GM21619 (cell line): Measurements from ENCODE around the gene ZNF532.
"Not testable (repeated sequence)": the region's sequence is repeated elsewhere in the genome, so short reads cannot be mapped to it uniquely, and the experiment has no call there.

Experiments
- ATAC-seq: cut with Tn5 transposase; IDR thresholded peaks from one replicate; pipeline ENCODE4 v1.9.1; 2021; ENCODE audit not compliant: unreplicated experiment

The ZNF532 gene

DNA sequence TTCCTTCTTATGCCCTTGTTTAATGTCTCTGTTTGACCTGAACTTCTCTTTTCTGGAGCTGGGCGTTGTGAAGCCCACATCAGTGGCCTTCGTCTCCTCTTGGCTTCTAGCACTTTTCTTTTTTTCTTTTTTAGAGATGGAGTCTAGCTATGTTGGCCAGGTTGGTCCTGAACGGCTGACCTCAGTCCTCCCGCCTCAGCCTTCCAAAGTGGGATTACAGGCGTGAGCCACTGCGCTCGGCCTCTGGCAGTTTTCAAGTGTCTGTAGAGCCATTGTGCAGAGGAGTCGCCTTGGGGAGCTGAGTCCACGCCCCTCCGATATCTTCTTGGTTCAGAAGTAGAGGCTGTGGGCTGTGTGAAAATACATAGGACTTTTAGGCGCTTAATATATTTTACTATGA lies 36.5 kb downstream of the ZNF532 start:
- no peak for ATAC-seq

DNA sequence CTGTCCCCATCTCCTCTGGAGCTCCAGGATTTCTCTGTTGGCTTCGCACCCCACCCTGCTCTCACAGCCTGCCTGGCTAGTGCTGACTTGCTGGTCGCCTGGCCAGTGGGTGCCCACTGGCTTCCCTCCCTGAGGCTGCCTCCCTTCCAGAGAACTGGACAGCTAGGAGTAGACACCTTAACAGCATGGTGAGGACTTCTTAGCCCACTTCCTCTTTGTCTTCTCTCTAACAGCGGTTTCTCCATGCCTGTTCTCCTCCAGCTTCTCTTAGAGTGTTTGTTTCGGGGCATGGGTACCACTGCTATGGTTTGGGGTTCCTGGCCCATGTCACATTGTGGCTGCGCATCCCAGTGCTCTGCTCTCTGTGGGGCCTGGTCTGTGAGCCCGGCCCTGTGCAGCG lies 37.1 kb downstream of the ZNF532 start:
- ATAC-seq: no peak

DNA sequence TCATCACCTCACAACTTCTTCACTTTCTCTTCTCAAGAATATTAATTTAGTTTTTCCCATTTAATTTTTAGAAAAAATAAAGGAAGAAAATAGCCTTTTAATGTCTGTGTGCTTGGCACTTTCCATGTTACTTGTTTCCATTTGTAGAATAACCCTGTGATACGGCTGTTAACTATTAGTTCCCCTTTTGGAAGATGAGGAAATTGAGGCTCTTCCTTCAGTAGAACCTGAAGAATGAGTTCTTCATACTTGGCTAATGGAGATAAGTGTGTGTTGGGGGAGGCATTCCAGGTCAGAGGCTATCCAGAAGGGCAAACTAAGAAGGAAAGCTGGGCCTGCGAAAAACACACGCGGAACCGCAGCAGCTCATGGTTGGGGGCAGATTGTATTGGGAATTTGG lies 38.3 kb downstream of the ZNF532 start:
- ATAC-seq: no peak

DNA sequence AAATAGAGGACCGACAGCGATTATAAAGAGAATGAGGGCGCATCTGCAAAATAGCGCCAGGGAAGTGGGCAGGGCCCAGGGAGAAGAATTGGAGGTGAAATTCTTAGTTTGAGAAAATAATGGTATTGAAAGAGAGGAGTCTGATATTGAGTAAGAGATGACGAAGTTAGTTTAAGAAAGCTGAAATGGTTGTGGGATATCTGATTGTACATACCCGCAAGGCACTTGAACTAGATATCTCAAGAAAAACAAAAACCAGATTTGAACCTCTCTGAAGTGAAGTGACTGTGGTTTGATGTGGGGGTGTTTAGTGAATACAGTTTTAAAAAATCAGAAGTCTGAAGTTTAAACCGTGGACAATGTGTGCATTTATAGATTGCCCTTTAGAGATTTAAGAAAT lies 38.9 kb downstream of the ZNF532 start:
- no peak for ATAC-seq

DNA sequence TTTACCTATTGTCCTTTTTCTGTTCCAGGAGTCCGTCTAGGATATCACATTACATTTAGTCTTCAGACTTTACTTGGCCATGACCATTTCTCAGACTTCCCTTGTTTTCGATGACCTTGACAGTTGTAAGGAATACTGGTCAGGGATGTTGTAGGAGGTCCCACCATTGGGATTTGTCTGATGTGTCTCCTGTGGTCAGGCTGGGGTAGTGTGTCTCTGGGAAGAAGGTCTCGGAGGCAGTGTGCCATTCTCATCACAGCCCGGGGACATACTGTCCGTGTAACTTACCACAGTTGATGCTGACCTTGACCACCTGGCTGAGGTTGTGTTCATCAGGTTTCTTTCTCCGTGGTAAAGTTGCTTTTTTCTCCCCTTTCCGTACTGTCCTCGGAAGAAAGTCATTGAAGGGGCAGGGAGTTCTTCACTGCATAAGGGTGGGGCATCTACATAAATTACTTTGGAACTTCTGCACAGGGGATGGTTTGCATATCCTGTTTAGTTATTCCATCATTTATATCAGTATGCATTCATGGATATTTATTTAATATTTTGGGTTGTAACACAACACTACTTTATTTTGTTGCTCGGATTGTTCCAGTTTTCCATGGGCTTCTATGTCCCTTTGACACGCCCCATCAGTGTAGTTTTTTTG lies 41.2 kb downstream of the ZNF532 start:
- ATAC-seq: no peak

DNA sequence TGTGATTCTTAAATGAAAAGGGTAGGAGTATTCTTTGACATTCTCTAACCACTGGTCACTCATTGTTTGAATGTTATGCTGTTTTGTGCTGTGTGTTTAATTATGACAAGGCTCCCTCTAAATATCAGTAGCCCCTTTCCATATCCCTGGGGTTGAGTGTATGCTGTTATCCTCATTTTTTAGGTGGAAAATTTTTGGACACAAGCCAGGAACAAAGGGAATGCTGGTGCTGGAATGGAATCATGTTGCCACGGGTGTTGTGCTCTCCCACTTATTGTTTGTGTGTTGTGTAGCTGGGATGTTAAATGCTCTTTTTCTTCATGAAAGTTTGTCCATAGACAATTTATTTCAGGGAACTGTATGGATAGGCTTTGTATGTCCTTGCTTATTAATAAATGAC lies 43.3 kb downstream of the ZNF532 start:
- no peak for ATAC-seq

DNA sequence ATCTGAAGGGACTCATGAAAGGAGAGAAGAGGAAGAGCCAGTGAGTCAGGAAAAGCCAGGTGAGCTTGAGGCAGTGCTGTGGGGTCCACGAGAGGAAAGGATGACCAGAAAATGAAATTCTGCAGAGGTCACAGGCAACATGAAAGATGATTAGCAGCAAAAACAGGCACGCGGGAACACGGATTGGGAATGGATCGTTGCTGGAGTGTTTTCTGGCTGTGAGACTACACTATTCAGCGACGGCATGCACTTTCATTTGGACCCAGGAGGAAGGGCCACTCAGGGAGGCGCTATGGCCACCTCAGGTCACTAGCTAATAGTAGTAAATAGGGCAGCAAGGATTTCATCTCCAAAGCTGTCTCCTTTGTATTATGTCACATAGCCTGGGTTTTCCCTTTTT lies 44.8 kb downstream of the ZNF532 start:
- no peak for ATAC-seq

DNA sequence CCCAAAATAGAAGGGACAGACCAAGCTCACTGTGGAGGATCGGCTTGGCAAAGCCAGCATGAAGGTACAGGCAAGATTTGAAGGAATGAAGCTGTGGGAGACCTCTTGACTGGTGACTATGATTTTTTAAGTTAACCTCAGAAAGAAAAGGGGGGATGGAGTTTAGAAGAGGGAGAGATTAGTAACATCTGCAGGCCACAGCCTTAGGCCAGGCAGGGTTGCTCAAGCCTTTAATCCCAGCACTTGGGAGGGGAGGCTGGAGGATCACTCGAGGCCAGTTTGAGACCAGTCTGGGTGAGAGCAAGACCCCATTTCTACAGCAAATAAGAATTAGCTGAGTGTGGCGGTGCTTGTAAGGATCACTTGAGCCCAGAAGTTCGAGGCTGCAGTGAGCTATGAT lies 46.6 kb downstream of the ZNF532 start:
- no peak for ATAC-seq

DNA sequence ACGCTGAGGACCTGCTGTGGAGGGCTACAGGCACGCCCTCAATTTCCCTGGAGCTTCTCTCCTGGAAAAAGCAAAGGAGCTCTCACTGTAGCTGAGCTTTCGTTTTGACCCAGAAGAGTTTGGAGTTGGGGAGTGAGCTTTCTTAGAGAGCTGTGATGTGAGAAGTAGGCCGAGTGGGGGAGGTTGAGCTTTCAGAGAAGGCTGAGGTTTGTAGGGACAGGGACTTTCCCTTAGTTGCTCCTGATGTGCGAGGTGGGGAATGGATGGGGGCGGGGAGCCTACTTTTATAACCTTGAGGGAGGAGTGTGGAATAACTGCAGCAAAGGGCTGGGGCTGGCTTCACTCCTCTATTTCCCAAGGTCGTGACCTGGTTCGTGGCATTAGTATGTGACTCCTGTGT lies 47.1 kb downstream of the ZNF532 start:
- no peak for ATAC-seq

DNA sequence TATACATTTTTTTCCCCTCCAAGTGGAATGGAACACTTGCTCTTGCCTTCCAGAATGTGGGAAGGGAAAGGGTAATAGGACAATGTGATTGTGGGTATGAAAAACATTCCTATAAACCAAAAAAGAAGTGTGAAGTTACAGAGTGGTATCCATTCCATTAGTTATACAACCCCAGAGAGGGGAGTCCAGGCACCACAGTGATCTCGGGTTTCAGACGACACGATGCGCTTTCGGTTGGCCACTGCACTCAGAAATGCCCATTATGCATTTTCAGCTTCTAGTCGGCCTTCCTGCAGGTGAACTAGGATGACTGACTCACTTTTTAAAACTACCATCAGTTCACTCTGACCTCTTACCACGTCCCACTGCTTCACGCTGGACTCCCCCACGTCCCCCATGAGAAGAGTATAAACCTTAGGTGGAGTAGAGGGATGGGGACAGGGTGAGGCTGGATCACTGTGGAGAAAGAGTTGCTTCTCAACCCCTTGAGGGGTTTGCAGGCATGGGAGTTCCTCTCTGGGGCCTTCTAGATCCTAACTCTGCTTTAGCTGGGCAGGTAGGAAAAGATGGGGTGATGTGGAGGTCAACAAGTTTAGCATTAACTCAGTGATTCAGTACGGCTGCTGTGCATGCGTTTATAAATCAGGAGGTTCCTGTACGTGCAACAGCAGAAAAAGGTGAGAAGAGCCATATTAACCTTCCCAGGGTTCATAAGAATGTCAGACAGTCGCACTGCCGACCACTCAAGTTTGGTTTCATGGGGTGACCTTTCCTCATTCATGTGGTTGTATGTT lies 50.5 kb downstream of the ZNF532 start:
- ATAC-seq: no peak

DNA sequence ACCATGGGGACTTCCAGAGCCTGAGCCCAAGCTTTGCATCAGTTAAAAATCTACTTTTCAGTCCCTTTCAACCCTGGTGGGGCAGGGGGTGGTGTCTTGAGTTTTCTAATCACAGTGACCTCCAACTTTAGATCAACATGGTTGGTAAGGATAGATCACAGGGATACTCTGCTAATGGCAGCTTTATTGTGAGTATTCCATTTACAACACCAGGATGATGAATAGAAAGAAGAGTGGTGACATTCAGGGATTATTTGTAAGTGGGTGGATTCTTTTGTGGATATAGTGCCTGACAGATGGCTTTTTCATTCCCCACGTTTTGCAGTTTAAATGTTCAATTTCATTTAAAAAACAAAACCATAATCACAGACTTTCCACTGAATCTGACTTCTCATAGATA lies 51.3 kb downstream of the ZNF532 start:
- no peak for ATAC-seq

DNA sequence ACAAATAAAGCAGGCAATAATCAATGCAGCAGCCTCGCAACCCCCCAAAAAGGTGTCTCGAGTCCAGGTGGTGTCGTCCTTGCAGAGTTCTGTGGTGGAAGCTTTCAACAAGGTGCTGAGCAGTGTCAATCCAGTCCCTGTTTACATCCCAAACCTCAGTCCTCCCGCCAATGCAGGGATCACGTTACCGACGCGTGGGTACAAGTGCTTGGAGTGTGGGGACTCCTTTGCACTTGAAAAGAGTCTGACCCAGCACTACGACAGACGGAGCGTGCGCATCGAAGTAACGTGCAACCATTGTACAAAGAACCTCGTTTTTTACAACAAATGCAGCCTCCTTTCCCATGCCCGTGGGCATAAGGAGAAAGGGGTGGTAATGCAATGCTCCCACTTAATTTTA lies 55.3 kb downstream of the ZNF532 start:
- not testable (repeated sequence) for ATAC-seq

DNA sequence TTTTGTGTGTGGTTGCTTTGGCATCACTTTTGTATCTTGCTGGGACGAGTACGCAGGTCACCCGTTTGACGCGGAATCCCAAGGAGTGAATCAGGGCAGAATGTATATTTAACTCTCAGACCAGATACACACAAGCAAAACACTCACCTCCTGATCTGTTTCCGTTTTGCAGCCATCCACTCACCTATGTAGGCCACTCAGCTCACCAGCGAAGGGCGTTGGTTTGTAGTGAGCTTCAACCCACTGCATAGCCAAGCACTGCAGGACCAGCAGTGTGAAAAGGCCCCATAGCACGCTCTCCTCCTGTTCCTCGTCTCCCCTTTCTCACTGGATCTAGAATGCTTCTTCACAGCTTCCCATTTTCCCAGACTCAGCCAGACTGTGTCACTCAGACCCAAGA lies 58.3 kb downstream of the ZNF532 start:
- ATAC-seq: no peak

DNA sequence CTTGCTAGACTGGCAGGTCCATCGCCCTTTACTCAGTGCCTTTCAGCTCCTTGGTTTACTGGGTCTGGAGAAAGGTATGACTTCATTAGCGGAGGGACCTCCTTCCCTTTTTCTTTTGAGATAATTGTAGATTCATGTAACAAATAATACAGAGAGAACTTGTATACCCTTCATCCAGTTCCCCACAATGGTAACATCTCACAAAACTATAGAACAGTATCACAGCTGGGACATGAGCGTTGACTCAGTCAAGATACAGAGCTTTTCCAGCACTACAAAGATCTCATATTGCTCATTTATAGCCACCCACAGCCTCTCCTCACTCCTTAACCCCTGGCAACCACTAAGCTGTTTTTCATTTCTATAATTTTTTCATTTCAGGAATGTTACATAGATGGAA lies 59.8 kb downstream of the ZNF532 start:
- no peak for ATAC-seq

DNA sequence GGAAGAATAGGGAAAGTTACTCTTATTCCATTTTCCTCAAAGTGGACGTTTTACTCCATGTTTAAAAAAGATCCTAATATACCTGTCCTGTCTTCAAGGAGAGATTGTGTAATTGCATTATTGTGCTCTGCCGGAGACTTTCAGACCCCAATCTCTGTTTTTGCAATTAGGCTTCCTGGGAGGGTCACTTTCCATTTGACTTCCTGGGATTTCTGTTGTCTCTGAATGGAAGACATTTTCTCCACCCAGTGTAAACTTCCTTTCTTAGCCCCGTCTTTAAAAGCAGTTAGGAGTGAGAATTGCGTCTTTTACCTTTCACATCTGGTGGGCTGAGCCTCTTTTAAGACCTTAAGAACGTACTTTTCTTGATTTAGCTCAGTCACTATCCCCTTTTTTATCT lies 63.0 kb downstream of the ZNF532 start:
- no peak for ATAC-seq

DNA sequence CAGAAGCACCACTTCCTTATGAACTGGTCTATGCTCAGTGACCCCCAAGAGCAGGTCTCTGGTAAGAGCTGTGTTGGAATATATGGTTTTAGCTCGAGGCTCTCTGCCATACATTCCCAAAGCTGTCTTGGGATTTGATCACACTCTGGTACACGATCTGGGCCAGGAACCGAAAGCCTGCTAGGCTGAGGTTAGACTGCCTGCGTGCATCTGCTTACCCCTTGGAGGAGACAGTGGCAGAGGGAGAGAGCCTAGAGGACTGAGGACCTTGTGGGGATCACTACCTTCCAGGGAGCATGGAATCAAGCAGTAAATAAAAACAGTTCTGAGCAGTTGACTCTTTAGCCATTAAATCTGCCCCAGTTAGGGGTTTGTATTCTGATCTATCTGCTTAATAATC lies 63.7 kb downstream of the ZNF532 start:
- no peak for ATAC-seq

DNA sequence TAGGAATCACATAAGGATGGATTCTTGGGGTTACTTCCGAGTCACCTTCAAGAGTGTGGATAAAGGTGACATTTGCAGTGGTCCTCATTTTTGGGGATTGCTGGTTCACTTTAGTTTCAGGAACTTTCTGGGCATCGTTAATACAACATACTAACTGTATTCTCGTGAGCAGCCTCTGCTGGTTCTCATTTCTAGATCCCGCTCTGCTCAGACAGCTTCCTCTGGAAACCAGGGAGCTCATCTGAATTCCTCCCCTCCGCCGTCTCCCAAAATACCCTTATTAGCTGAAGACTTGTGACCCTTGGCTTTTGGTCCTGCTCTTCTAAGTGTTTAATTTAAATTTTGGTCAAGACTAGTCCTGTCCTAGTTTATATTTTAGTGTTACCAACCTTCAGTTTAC lies 64.5 kb downstream of the ZNF532 start:
- ATAC-seq: no peak

DNA sequence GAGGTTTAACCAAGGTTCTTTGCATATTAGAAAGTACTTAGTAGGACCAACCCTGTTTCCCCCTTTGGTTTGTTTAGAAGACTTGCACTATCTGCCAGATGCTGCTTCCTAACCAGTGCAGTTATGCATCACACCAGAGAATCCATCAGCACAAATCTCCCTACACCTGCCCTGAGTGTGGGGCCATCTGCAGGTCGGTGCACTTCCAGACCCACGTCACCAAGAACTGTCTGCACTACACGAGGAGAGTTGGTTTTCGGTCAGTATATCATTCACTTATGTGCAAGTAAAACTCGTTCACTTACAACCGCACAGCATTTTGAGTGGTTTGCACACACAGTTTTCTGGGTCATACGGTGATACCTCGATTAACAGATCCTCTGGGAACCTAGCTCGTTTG lies 69.7 kb downstream of the ZNF532 start:
- ATAC-seq: no peak

DNA sequence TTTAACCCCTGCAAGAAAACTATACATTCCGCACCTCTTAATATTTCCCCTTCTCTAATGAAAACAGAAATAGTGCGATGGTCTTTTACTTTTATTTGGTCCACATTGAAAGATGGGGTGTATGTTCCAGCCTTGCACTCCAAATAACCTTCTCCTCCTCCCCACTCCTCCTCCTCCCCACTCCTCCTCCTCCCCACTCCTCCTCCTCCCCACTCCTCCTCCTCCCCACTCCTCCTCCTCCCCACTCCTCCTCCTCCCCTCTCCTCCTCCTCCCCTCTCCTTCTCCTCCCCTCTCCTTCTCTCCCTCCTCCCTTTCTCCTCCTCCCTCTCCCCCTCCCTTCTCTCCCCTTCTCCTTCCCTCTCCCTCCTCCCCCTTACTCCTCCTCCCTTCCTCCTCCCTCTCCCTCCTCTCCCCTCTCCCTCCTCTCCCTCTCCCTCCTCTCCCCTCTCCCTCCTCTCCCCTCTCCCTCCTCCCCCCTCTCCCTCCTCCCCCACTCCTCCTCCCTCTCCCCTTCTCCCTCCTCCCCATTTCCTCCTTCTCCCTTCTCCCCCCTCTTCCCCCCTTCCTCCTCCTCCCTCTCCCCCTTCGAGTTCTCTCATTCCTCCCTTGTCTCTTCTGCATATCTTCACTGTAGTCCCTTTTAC lies 70.4 kb downstream of the ZNF532 start:
- ATAC-seq: no peak

DNA sequence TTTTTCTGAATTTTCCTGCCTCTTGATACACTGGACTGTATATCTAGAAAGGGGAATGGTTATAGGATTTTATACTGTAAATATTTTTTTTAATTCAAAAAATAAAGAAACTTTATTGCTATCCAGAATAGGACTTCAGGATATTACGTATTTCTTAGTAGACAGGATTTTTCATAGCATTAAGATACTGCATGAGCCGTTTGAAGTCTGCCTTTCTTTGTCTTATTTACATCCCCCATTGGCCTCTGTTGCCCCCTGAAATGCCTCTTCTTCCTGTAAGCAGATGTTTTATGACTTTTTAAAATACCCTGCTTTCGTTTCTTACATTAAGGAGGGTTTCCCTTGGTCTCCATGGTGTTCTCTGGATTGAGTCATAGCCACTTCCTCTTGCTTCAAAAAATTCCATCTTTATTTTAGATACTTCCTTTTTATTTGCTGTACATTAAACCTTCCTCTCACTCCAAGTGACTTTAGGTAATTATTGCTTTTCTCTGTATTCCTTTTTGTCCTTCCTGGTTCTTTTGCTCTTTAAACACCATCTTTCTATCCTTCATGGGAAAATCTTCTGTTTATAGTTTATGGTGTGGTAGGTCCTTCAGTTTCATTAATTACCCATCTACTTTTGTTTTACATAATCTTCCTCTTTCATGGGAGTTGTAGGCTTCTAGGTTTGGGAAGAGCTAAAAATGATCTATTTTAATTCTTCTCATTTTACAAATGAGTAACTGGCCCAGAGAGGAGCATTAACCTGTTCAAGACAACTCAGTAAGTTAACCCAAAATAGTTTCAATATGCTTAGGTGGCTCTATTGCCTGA lies 72.6 kb downstream of the ZNF532 start:
- ATAC-seq: no peak

DNA sequence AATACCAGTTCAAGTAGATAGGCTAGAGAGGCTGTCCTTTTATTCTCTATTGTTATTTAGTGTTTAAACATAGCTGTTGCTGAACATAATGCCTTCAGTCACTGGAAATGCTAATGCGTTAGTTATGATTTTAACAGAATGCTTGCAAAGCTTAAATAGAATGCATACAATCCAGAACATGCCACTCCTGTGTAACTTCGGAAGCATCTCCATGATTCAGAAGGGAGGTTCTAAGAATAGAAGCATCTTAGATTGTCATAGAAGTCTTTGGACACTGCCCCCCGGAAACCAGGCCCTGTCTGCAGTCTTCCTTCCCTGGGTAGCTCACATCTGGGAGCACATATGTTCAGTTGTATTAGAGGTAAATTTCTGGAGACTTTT lies 73.2 kb downstream of the ZNF532 start:
- ATAC-seq: no peak
